HK-2 (cell line): ENCODE results near the gene NDST4.

ENCODE experiments used
- DNase-seq: peaks from one replicate; pipeline ENCODE4 v3.0.0-alpha.2; 2018; ENCODE audit not compliant: unreplicated experiment

NDST4 gene

DNA sequence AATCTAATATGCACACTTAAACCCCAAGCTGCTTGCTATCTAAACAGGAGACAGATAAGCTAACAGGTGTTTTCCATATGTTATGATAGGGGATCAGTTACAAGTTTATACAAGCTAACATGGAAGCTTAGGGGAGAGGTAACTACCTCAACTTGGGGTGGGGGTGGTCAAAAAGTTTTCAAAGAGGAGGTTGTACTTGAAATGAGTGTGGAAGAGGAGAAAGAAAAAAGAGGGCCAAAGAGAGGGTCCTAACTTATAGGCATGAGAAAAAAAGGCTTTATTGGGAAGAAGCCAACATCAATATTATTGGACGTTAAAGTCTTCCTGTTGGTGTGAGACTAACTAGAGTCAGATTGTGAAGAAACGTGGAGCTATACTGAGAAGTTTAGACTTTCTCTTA lies 205.9 kb downstream of the NDST4 start:
- no peak for DNase-seq

DNA sequence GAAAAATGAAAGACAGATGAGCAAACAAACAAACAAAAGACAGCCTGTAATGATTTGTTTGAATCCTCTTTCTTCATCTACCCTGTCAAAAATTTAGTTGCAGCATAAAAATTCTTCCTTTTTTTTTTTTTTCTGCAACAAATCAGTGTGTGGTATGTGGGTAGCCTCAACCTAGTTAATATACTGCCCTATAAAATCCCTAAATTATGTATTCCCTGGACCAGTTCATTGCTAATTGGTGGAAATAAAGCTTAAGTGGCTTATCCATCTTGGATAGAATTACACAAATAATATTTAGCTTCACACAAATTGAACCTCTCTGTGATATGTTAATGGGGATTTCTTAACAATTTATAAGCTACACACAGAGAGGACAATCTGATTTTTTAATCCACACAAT lies 208.4 kb downstream of the NDST4 start:
- no peak for DNase-seq

GRCh38 chr4:114900934-114901333 lies 212.5 kb downstream of the NDST4 start:
- DNase-seq: no peak

GRCh38 chr4:114890773-114891172 lies 222.6 kb downstream of the NDST4 start:
- no peak for DNase-seq

- DNase-seq: no peak
These were observed 226.7 kb downstream of the NDST4 start for GRCh38 chr4:114886761-114887160.

- DNase-seq: no peak
These were observed 229.8 kb downstream of the NDST4 start for GRCh38 chr4:114883641-114884040.

GRCh38 chr4:114879916-114880669 lies 233.3 kb downstream of the NDST4 start:
- DNase-seq: no peak

DNA sequence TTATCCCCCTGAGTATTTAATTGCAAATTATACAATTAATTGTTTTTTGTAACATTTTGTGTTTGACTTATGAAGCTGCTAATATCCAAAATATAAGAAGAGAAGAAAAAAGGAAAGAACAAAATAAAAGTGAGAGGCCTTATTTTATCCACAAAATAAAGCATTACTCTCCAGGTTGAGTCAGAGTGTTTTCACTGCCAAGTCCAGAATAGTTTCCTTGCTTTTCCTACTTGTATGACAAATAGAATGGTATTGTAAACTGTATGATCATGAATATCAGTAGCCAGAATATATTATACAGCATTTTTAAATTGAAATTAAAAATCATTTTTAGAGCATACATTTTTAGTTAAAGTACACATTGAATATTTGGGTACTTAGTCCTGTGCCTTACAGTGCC lies 237.8 kb downstream of the NDST4 start:
- no peak for DNase-seq

DNA sequence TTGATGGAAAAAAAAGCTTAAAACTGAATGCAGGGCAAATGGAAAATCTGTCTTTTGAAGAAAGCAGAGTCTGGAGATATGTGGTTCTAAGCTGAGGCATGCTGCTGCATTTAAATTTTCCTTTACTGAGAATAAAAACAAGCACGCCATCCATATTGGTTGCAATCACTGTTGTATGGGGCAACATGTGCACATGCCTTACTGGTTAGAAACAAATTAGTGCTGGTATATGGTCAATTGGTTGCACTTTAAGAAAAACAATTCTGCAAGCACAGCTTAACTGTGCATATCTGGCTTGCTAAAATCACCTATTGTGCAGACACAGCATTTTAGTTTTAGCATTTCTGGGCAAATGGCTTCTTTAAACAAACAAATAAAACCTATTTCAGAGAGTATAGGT lies 239.1 kb downstream of the NDST4 start:
- DNase-seq: no peak

- DNase-seq: no peak
These were observed 242.4 kb downstream of the NDST4 start for GRCh38 chr4:114870987-114871386.

DNA sequence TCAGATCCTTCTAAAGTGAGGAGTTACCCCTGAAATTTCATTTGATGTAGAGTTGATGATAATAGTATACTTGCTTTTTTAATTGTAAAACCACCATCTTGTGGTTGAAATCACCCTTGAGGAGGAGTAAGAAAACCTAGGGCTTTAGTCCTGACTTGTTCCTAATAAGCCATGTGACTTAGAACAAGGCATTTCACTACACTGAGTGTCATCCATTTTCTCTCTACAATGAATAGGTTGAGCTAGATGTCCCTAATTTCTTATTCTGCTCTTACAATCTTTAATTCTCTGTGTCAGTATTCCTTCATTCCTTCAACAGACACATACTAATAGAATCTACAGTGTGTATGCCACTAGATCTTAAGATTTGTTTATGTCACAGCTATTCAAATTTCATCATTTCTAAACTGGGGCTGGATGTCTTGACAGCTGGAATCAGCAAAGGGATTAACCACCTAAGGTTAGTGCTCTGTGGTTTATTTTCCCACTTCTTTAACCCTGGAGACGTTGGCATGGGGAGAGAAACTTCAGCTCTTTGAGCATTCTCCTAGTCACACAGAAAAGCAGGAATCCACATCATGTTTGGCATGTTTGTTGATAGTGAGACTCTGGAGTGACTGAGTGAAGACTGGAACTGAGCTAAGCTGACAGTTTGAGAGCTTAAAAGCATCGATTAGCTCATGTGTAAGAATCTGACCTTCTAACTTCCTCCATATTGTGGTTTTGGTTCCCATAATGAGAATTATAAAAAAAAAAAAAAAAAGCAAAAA lies 246.3 kb downstream of the NDST4 start:
- no peak for DNase-seq

DNA sequence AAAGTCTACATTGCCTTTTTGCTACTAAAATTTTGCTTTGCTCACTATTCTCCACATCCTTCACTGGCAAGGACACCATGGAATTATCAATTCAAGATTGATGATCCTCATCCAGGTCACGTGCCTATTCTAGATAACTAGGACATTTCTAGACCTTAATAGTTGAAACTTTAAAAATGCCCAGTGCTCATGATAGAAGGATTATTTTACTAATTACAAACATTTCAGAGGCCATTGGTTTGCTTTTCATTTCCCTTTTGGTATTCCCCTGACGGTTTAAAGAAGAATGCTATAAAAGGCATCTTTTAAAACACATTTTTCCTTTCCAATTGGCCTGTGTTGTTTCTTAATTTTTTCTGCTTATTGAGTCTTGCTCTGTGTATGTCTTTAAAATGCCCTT lies 249.4 kb downstream of the NDST4 start:
- no peak for DNase-seq

DNA sequence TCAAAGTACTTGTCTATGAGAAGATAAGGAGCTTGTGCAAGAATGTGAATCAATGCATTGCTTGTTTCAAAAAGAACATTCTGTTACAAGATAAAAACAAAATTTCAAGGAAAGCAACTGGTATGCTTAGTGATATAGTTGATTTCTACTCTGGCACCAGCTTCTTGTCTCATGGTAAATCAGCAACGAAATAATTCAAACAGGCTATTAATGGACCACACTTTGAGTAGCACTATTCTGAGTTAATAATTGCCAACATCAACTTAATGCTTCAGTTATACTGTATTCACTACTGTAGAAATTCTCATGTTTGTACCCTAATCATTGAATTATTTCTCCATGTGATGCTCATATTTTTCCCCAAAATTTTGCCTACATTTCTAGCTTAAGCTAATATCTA lies 252.6 kb downstream of the NDST4 start:
- DNase-seq: no peak

DNA sequence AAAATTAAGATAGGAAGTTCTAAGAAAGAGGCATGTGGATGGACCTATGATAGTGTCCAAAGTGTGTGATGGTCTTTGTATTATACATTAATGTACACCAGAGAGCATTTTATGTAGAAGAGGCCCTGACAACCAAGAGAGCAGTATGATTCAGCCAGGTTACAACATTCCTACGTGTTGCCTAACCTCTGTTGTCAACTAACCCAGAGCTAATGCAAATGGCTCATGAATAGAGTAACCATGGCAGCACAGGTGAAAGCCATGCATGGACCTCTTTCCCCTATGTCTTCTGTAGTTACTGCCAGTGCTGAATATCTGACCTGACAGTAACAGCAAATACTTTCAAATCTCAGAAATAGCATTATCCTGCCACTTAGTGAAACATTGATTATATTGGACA lies 255.6 kb downstream of the NDST4 start:
- DNase-seq: no peak

- DNase-seq: no peak
These were observed 273.4 kb downstream of the NDST4 start for GRCh38 chr4:114839986-114840385.

DNA sequence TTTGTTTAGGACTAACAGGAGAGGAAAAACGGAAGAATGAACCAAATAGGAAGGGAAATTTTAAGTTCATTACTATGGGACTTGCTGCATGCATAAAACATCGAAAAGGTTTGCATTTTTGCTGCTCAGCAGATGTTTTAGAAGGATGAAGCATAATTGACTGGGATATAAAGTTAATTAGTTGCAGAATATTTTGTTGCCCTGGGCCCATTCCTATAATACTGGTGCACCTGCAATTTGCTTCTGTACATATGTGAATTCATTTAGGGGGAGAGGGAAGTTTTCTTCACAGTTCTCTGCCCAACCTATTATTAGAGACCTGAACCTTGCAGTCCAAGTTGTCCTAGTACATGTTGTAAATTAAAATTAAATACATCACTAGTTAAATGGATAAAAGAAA lies 282.8 kb downstream of the NDST4 start:
- DNase-seq: no peak

DNA sequence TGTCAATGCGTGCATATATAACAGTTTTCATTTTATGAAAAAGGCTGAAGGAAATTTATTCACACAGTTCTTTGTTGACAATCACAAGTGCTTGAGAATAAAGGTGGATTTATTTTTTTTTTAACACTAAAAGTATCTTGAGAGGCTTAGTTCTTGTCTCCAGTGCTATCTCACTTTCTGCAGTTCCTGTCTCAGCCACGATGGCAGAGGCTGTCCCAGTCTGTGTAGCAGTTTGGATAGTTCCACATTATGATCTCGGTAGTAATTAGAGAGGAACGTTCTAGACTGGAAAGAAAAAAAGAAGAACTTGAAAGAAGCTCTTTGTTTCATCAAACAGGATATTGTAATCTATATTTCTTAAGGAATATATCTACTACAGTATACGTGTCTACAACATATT lies 285.8 kb downstream of the NDST4 start:
- DNase-seq: no peak

DNA sequence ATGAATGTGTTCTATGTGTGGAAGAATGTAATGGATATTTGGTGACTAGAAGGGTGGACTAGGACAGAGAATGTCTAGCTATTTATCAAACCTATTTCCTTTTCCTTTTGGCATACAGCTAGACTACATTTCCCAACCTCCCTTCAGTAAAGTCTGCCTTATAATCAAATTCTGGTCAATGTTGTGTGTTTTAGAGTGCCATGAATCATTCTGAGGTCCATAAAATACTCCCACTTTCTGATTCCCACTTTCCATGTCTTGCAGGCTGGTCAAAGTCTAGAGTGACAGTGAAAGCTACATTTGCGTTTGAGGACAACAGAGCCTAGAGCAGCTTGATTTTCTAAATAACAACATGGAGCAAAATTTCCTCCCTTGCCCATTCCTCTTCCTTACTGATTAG lies 297.7 kb downstream of the NDST4 start:
- DNase-seq: no peak

- no peak for DNase-seq
These were observed 299.5 kb downstream of the NDST4 start for GRCh38 chr4:114813961-114814360.

DNA sequence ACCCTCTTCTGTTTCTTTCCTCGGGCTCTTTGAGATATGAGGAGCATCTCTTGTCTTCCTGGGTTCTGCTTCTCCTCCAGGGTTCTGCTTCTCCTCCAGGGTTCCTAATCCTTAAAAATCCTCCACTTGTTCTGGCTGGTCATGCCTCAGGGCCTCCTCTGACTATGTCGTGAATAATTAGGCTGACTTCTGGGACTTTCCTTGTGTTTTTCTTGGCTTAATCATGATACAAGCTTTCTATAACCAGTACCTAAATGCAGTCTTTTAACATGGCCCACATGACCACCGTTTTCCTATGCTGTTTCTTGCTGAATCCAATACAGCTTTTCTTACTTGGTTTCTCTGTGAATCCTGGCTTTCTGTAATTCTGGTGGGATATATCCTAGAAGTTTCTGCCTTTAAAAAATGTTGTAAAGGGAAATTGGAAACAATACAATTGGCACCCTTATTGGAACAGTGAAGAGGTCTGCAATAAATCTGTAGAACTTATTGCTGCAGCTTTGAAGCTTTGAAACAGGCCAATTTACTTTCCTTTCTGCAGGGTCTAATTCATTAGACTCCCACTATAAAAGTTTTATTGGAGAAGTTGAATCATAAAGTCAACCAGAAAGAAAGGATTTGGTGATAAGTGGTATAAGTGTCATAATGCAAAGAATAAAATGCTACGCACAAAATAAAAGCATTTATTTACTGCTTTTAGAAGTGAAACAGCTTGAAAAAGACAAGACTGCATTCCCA lies 301.7 kb downstream of the NDST4 start:
- no peak for DNase-seq

GRCh38 chr4:114807759-114808404 lies 305.5 kb downstream of the NDST4 start:
- peak; percentile 8 for DNase-seq

DNA sequence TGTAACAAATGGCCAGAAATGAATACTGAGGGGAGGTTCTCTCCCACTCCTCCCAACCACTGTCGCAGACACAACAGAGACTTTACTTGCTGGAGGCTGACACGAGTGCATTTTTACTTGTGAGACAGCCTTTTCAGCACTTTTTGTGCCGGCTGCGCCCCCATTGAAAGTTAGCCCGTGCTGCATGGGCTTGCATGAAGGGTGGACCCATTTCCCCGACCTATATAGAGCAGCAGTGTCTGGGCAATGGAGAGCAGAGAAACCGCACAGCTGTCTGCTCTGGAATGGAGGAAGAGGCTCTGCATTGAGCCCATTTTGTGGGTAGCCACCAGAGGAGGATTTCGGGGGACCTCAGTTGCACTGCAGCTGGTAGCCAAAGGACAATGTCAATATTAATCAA lies 306.1 kb downstream of the NDST4 start:
- no peak for DNase-seq
